Progenitor cell of endocrine pancreas (in vitro differentiated cells): ENCODE data around the gene OBSCN. TPM values are rescaled to one million over a fixed set of nuclear protein-coding genes. Genes with fewer than 3 reads are reported as not detected.

Source experiments
- DNase-seq: peaks from one replicate; pipeline ENCODE4 v3.0.0; 2021; ENCODE audit warnings: low spot score; ENCODE audit not compliant: unreplicated experiment
- H3K27ac Mint-ChIP-seq: 2 replicates; pipeline ENCODE4 v1.8.0; 2021; ENCODE audit warnings: mild to moderate bottlenecking, moderate library complexity, mixed read lengths
- H3K27me3 Mint-ChIP-seq: 2 replicates; pipeline ENCODE4 v1.8.0; 2021; ENCODE audit warnings: mixed read lengths
- H3K36me3 Mint-ChIP-seq: 2 replicates; pipeline ENCODE4 v1.8.0; 2022; ENCODE audit warnings: mixed read lengths; ENCODE audit not compliant: insufficient read depth
- H3K4me1 Mint-ChIP-seq: 2 replicates; pipeline ENCODE4 v1.8.0; 2021; ENCODE audit warnings: low read depth, mixed read lengths
- H3K4me3 Mint-ChIP-seq: 2 replicates; pipeline ENCODE4 v1.8.0; 2021; ENCODE audit warnings: low read depth, mild to moderate bottlenecking, moderate library complexity, mixed read lengths
- H3K9me3 Mint-ChIP-seq: 2 replicates; pipeline ENCODE4 v1.8.0; 2021; ENCODE audit warnings: low read depth, mixed read lengths
- CTCF ChIP-seq: fragments of 200-600 bp; sonication (generic); IDR thresholded peaks from one replicate; pipeline ENCODE4 v1.5.0; 2021; ENCODE audit warnings: antibody characterized with exemption, mild to moderate bottlenecking; ENCODE audit not compliant: unreplicated experiment
- total RNA-seq: library from RNA; stranded (reverse); gene quantifications from 2 replicates; pipeline ENCODE4 v1.2.1, GENCODE V29; 2021

The OBSCN gene
- total RNA-seq, 1 donor from 2014 or later: 57.5 TPM

- no peak for DNase-seq
- H3K9me3 Mint-ChIP-seq: peaks cover 7% of the 10 kb centered on the region
- H3K27ac Mint-ChIP-seq: no peak overlapping the region
- no peaks in the 10 kb centered on the region for H3K27me3 Mint-ChIP-seq
- H3K4me3 Mint-ChIP-seq: no peak overlapping the region
- no peaks in the 10 kb centered on the region for H3K4me1 Mint-ChIP-seq
- TF ChIP-seq CTCF: no peak
- peaks cover 13% of the 10 kb centered on the region for H3K36me3 Mint-ChIP-seq
Observed at GRCh38 chr1:228341814-228342626, 134.2 kb downstream of the OBSCN start.

GRCh38 chr1:228342627-228343190 is 134.9 kb downstream of the OBSCN start:
- H3K27me3 Mint-ChIP-seq: no peaks in the 10 kb centered on the region
- H3K9me3 Mint-ChIP-seq: peaks cover 7% of the 10 kb centered on the region
- peaks cover 13% of the 10 kb centered on the region for H3K36me3 Mint-ChIP-seq
- no peak for TF ChIP-seq CTCF
- no peaks in the 10 kb centered on the region for H3K4me1 Mint-ChIP-seq
- no peak for DNase-seq
- no peak overlapping the region for H3K4me3 Mint-ChIP-seq
- H3K27ac Mint-ChIP-seq: no peak overlapping the region

GRCh38 chr1:228343191-228343661 is 135.4 kb downstream of the OBSCN start:
- DNase-seq: no peak
- Mint-ChIP-seq H3K27me3 (no peaks in the 10 kb centered on the region), H3K9me3 (peaks cover 7% of the 10 kb centered on the region), H3K4me3 (no peak overlapping the region), H3K27ac (no peak overlapping the region), H3K36me3 (peaks cover 13% of the 10 kb centered on the region), H3K4me1 (no peaks in the 10 kb centered on the region)
- TF ChIP-seq CTCF: no peak

GRCh38 chr1:228344631-228345072 is 136.8 kb downstream of the OBSCN start:
- H3K9me3 Mint-ChIP-seq: peaks cover 7% of the 10 kb centered on the region
- no peak overlapping the region for H3K4me3 Mint-ChIP-seq
- no peaks in the 10 kb centered on the region for H3K4me1 Mint-ChIP-seq
- H3K27ac Mint-ChIP-seq: no peak overlapping the region
- no peaks in the 10 kb centered on the region for H3K27me3 Mint-ChIP-seq
- no peak for DNase-seq
- H3K36me3 Mint-ChIP-seq: peaks cover 11% of the 10 kb centered on the region
- no peak for TF ChIP-seq CTCF

- Mint-ChIP-seq H3K27ac (peak overlapping the region; percentile 73), H3K4me3 (no peak overlapping the region), H3K9me3 (peaks cover 7% of the 10 kb centered on the region), H3K27me3 (no peaks in the 10 kb centered on the region), H3K4me1 (no peaks in the 10 kb centered on the region), H3K36me3 (peaks cover 11% of the 10 kb centered on the region)
- TF ChIP-seq CTCF: no peak
- no peak for DNase-seq
Observed at GRCh38 chr1:228345201-228345930, 137.5 kb downstream of the OBSCN start.
